Stomach (tissue), 9 donors: ENCODE measurements around the gene NASP. TPM values are rescaled to one million over a fixed set of nuclear protein-coding genes. Genes with fewer than 3 reads are reported as not detected.

Experiments used
- DNase-seq, 2 donors: peaks; one replicate each; pipeline versions ENCODE4 v3.0.0 to v3.0.0-alpha.2; 2013 to 2019
- H3K27ac ChIP-seq, 5 donors: fragments of 200-600 bp in 4 of 5; sonication (generic) in 4 of 5; one replicate each; pipeline ENCODE4 v1.5.1; 2013 to 2019; ENCODE audit warnings: mild to moderate bottlenecking in 1 of 5, moderate library complexity in 1 of 5
- H3K27me3 ChIP-seq, 3 donors: fragments of 200-600 bp; sonication (generic); one replicate each; pipeline ENCODE4 v1.5.1; 2017 to 2019; ENCODE audit warnings: mixed run types in 1 of 3
- H3K36me3 ChIP-seq, 4 donors: fragments of 200-600 bp; sonication (generic); 1 replicate in 3 of 4; 2 replicates in 1 of 4; pipeline ENCODE4 v1.5.1; 2016 to 2019
- H3K4me1 ChIP-seq, 4 donors: fragments of 200-600 bp; sonication (generic); one replicate each; pipeline ENCODE4 v1.5.1; 2016 to 2019
- H3K4me3 ChIP-seq, 4 donors: fragments of 200-600 bp; sonication (generic) in 3 of 4; one replicate each; pipeline ENCODE4 v1.5.1; 2016 to 2019; ENCODE audit warnings: mild to moderate bottlenecking in 1 of 4
- H3K9me3 ChIP-seq, 4 donors: fragments of 200-600 bp; sonication (generic); one replicate each; pipeline ENCODE4 v1.5.1; 2016 to 2019
- CTCF ChIP-seq, 7 experiments: fragments of 450-650 bp in 4 of 7; fragments of 200-600 bp in 3 of 7; sonication (generic) in 3 of 7; IDR thresholded peaks; one replicate each; pipeline ENCODE4 v1.5.1; 2016 to 2019; ENCODE audit warnings: antibody characterized with exemption in 7 of 7, control low read depth in 2 of 7, mild to moderate bottlenecking in 1 of 7
- EP300 ChIP-seq: sonication (generic); formaldehyde crosslinking; IDR thresholded peaks from one replicate; pipeline ENCODE4 v1.6.1; 2017; ENCODE audit warnings: antibody characterized with exemption
- POLR2A ChIP-seq, 4 donors: fragments of 450-650 bp; IDR thresholded peaks; one replicate each; pipeline ENCODE4 v1.6.1; 2016; ENCODE audit warnings: antibody characterized with exemption in 4 of 4, control low read depth in 2 of 4, mild to moderate bottlenecking in 1 of 4, moderate library complexity in 1 of 4
- POLR2AphosphoS5 ChIP-seq, 3 donors: sonication (generic); formaldehyde crosslinking; IDR thresholded peaks; one replicate each; pipeline ENCODE4 v1.6.1; 2016; ENCODE audit warnings: antibody characterized with exemption in 3 of 3
- WGBS, 5 donors: extraction: QIAGEN DNeasy Blood & Tissue Kit in 3 of 5; methylation state at CpG; one replicate each; pipeline versions ENCODE4 v1.1.5 to v1.1.7; 2013 to 2018; 5-methylcytosine and 5-hydroxymethylcytosine counted together
- intact Hi-C: fragments of 100-400 bp; cut with DNase I; formaldehyde crosslinking; loops from one replicate; pipeline ENCODE4 v1.15.1; 2023; ENCODE audit warnings: low total_unique reads
- polyA plus RNA-seq, 3 donors: library from polyadenylated mRNA; stranded (reverse); fragments of 200-250 nt; gene quantifications; one replicate each; pipeline ENCODE4 v1.2.3, GENCODE V29; 2013
- total RNA-seq, 5 donors: library from RNA; depleted of rRNA; stranded (reverse); fragments of >200 nt; gene quantifications; one replicate each; pipeline versions ENCODE4 v1.1.0 to v1.2.3, GENCODE V29; 2014 to 2016
- donor health status: healthy with polysubstance abuse.
- donor health status: Bipolar disorder and iron deficiency.
- donor health status: healthy.

Gene NASP
- total and polyA plus RNA-seq, 8 donors = 14.0 to 119 (median 79.3) TPM

- DNase-seq = peak; percentile 82 to 86
- 28 to 51% (median 39%) methylated on average over 4 of the region's 4 CpGs for WGBS, 5 donors
- H3K4me3 ChIP-seq = no peak overlapping the region
- peak overlapping the region in 4 of 5 donors; percentile 66 to 77 (median 68) for H3K27ac ChIP-seq
- H3K9me3 ChIP-seq = no peaks in the 10 kb centered on the region
- H3K36me3 ChIP-seq = no peaks in the 10 kb centered on the region
- H3K4me1 ChIP-seq = peaks cover 9 to 36% (median 14%) of the 10 kb centered on the region in 4 donors
- no peaks in the 10 kb centered on the region for H3K27me3 ChIP-seq
- intact Hi-C loops = no loop called here
- TF ChIP-seq EP300 = no peak
- peak; percentile 7 to 92 (median 80) for TF ChIP-seq POLR2AphosphoS5 (IDR thresholded peaks at IDR 0.05)
Measured at GRCh38 chr1:45542591-45542990, 41.2 kb upstream of the NASP start.

GRCh38 chr1:45543581-45544417 lies 40.0 kb upstream of the NASP start:
- Histone ChIP-seq H3K4me3 (no peak overlapping the region), H3K27ac (peak overlapping the region in 4 of 5 donors; percentile 36 to 77 (median 67)), H3K36me3 (no peaks in the 10 kb centered on the region), H3K9me3 (no peaks in the 10 kb centered on the region), H3K27me3 (no peaks in the 10 kb centered on the region), H3K4me1 (peaks cover 9 to 36% (median 14%) of the 10 kb centered on the region in 4 donors)
- TF ChIP-seq EP300 (no peak), POLR2AphosphoS5 (IDR thresholded peaks at IDR 0.05) (peak in 1 of 3 donors; percentile 20), CTCF (IDR thresholded peaks at IDR 0.05) (no peak)
- intact Hi-C loops = no loop called here
- 43 to 52% (median 50%) methylated on average over 8 of the region's 8 CpGs for WGBS, 5 donors
- DNase-seq = peak; percentile 55 to 82

- TF ChIP-seq EP300 = no peak
- TF ChIP-seq POLR2A (IDR thresholded peaks at IDR 0.05) = no peak
- no peak for TF ChIP-seq CTCF (IDR thresholded peaks at IDR 0.05)
- TF ChIP-seq POLR2AphosphoS5 (IDR thresholded peaks at IDR 0.05) = no peak
- intact Hi-C loops = no loop called here
- no peaks in the 10 kb centered on the region for H3K36me3 ChIP-seq
- peaks cover 9 to 36% (median 14%) of the 10 kb centered on the region in 4 donors for H3K4me1 ChIP-seq
- no peak for DNase-seq
- H3K9me3 ChIP-seq = no peaks in the 10 kb centered on the region
- peak overlapping the region in 4 of 5 donors; percentile 36 to 77 (median 62) for H3K27ac ChIP-seq
- H3K27me3 ChIP-seq = no peaks in the 10 kb centered on the region
- 67 to 76% (median 71%) methylated on average over 4 of the region's 4 CpGs for WGBS, 5 donors
- H3K4me3 ChIP-seq = no peak overlapping the region
Measured at GRCh38 chr1:45544530-45544929, 39.3 kb upstream of the NASP start.

- Histone ChIP-seq H3K27me3 (no peaks in the 10 kb centered on the region), H3K36me3 (no peaks in the 10 kb centered on the region), H3K4me3 (no peak overlapping the region), H3K9me3 (no peaks in the 10 kb centered on the region), H3K27ac (peak overlapping the region; percentile 36 to 77 (median 57)), H3K4me1 (peaks cover 12 to 38% (median 14%) of the 10 kb centered on the region in 4 donors)
- DNase-seq = peak in 1 of 2 donors; percentile 46
- 39 to 50% (median 41%) methylated on average over 6 of the region's 6 CpGs for WGBS, 5 donors
- intact Hi-C loops = no loop called here
- TF ChIP-seq POLR2AphosphoS5 (IDR thresholded peaks at IDR 0.05) = no peak
- no peak for TF ChIP-seq CTCF (IDR thresholded peaks at IDR 0.05)
- TF ChIP-seq POLR2A (IDR thresholded peaks at IDR 0.05) = no peak
- TF ChIP-seq EP300 = no peak
Measured at GRCh38 chr1:45545019-45545493, 38.8 kb upstream of the NASP start.
